NCI-H2196 treated with DMSO at 0.1 percent for 48 hours (cell line): ENCODE data around the gene CYSLTR2.

Experiments used
- DNase-seq: peaks from one replicate; lab custom pipeline; 2025; ENCODE audit not compliant: unreplicated experiment; lab: John Stamatoyannopoulos, UW

Gene CYSLTR2

DNA sequence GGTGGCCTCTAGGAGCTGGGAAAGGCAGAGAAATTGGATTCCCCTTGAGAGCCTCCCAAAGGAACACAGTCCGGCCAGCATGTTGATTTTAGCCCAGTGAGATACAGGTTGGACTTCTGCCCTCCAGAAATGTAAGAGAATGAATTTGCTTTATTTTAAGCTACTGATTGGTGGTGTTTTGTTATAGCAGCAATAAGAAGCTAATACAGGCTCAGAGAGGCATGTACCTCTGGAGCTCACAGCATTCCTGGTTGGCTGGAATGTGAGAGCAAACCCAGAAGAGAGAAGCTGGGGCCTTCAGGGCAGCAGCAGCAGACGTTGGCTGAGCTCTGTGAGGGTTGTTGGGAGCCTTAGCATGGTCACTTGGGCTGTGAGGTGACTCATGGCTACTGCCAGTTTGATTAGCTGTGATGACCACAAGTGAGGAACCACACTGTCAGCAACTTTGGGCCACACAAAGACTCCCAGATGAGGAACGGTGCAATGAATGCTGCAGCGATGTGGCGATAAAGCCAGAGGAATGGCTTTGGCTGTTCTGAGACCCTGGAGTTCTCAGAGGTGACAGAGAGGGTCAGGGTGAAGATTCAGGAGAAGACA lies 80.1 kb downstream of the CYSLTR2 start:
- DNase-seq = no peak

DNA sequence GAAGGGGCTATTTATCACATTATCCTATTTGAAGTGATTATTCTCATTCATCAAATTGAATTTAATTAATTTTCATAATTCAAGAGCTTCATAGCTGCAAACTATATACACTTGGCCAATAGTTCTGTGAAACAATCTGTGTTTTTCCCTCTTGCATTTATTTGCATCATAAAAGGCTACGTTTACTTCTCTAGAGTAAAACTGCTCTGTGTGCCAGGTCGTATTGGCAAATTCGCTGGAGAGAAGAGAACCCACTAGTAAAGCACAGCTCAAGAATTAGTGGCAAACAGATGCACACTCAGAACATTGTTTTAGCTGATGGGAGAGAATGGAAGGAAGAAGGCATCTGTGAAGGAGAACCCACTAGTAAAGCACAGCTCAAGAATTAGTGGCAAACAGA lies 81.8 kb downstream of the CYSLTR2 start:
- DNase-seq = no peak

DNA sequence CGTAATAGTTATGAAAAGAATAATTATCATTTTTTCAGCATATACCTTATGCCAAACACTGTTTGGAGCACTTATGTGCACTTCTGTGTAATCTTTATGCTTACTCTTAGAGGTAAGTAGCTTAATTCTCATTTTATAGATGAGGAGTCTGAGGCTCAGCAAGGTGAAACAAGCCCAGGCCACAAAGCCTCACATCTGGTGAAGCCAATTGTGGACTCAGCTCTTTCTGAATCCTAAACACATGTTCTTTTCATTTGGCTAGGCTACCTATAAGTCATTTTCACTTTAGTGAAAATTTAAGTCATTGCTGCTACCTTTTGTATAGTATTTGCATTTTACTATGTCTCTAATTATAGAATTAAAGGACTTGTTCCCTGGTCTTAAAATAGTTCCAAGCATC lies 84.0 kb downstream of the CYSLTR2 start:
- DNase-seq = no peak

DNA sequence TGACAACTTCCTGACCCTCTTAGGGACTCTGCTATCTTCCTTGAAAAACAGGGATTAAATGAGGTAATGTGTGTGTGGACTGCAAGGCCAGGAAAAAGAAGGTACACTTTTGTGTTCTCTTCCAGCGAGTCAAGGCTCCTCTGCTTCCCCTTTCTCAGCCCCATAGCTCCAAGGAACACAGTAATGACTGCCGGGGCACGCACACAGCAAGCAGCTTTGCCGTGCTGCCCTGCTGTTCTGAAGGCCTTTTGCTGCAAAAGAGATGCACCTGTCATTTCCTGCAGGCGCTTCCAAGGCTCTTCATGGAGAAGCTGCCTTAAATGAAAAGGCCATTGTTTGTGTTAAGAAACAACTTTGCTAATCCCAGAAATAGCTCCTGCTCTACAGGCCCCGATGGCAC lies 84.6 kb downstream of the CYSLTR2 start:
- DNase-seq = no peak

DNA sequence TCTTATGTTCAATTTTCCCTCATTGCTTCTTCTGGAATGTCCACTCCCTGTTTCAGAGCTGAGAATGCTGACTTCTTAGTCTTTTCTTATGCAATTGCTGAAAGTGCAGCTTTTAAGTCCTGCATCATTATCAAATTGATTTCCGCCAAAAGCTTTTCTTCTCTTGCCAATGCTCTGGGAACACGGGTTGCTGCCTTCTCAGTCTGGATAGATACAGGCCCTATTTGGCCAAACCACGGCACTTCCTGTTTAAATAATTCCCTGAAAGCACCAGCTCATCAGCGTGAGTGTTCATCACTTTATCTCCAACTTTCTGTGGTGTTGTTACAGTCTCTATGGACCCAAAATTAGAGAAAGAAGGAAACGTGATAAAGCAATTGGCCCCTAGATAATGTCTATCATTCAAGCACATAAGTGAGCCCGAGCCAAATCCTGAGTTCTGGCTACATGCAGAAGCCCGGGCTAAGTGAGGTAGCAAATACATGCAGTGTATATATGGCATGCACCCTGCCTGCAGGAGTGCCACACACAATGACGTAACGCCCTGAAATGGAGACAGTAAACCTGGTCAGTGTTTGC lies 85.7 kb downstream of the CYSLTR2 start:
- DNase-seq = no peak

DNA sequence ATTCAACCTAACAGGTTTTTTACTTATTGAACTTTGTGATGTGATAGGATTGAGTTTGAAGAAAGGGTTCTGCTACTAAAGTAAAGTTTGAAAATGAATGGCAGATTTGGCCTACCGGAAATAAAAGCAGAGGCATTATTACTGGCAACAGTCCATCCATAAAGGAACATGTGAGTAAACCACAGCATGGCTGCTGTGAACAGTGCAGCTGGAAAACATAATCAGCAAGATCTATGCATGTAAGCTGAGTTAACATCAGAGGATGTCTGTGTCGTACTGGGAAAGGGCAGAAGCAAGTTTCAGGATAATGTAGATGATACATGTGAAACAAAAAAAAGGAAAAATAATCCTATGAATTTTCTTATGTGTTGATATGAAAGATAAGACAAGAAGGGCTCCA lies 87.6 kb downstream of the CYSLTR2 start:
- DNase-seq = no peak

DNA sequence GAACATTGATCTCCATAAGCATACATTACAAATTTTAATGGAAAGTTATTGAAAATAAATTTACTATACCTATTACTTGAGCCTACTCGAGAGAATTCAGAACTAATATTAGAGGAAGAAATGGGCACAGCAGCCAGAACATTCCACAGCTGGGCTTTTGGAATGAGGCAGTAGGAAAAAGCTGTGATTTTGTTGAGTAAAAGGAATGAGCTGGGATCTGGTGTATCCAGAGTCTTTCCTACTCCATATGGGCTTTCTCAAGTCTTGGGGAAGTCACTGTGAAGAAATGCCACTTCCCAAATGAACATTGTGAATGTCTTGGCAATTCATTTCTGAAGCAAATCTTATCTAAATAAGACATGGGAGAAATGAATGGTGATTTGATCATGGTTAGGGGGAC lies 93.1 kb downstream of the CYSLTR2 start:
- DNase-seq = no peak

DNA sequence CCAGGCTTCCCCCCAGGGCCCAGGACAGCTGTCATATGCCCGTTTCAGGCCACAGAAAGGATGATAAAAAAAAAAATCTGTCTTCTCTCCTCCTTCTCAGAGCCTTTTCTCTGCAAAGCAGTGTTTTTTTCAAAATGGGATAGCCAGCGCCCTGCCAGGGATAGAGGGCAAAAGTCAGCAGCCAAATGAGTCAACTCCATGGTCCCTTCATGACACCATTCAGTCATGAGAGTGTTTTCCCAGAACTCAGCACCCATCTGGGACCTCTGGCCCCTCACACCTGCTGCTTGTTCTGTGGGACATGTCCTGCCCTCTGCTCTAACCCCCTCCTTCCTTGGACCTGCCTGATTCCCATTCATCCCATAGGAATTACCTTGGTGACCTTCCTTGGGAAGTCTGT lies 95.0 kb downstream of the CYSLTR2 start:
- DNase-seq = no peak

DNA sequence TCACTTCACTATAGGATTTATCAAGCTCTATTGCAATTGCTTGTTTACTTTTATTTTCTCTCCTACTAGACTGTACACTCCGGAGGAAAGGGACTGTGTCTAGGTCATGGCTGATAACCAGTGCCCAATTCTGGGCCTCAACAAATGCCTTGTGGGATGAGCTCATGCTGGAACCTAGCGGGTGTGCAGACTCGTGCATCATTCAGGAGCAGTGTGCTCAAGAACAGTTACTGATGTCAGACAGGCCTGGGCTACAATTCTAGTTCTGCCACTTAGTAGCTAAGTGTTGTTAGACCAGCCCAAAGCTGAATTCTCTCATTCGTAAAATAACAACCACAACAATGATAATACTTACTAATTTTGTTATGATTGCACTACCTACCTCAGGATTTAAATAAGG lies 95.4 kb downstream of the CYSLTR2 start:
- DNase-seq = no peak

DNA sequence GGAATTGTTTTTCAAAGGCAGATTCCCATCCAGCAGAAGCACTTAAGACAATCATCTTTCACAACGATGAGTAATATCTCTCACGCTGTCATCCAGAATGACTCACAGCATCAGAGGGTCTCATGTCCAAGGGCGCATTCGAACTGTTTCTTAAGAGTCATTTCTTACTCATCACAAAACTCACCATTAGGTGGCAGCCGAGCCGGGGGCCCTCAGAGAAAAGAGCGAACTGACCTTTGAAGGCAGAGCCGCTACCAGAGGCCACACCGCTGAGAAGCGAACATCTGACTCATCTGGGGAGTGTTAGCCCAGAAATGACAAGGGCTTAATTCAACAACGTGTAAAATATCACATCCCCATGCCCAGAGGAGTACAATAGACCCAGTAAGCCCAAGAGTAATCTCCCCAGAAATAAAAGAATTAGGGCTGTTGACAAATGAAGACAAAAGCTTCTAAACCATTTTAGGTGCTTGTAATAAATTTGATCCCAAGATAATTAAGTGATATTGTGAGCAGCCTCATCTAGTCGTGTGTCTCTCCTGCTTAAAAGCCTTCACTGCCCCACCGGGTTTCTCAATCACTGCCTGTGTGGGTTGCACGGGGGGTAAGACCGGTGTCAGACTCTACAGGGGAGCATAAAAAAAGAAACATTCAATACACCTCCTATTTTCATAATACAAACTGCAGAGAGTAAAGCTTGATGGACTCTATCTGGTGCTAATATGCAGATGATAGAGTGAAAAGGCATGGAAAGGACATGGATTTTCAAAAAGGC lies 96.2 kb downstream of the CYSLTR2 start:
- DNase-seq = no peak

DNA sequence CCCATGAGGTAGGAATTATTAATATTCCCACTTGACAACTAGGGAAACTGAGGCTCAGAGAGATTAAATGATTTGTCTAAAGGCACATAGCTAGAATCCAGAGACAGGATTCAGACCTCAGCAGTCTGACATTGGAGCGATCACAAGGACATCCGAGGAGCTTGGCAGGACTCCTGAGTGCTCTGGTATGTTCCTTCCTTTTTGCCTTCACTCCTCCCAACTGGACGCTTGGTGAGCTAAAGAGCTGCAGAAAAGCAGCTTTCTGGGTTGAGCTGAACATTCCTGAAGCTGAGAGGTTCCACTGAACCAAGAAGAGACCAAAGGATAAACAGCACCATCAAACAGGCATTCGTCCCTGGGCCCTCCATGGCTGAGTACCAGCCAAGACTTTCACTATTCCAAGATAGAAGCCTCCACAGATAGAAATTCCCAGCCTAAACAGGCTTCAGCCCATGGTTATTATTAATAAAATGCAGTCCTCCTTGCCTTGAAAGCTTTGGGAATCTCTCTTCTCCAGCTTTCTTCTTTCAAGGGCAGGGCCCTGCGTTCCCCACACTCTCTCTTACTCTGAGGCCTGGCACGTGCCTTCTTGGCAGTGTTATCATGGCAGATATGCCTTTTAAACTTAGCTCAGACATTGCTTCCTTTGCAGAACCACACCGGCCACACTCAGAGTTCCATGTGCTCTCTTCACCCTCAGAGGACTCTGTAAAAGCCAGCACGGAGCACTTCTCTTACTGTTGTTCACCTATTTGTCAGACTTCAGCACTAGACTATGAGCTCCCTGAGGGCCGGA lies 97.1 kb downstream of the CYSLTR2 start:
- no peak for DNase-seq

DNA sequence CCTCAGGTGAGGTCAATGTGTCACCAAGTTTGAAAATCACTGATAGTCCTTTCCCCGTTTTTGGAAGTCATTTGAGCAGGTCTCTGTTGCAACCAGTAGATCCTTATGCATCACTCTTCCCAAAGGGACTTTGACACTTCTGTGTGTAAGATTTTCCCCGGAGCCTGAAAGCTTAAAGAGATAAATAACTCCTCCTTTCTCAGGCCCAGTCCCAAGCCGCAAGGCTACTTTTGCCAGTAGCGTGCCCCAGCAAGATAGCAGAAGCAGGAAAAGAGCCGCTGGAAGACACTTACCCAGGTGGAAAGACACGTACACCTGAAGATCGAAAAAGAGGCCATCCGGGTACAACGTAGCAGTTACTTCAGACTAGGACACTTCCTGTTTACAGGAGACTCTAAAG lies 106.9 kb downstream of the CYSLTR2 start:
- DNase-seq = no peak
